ENCODE results near the gene THEM5.

The THEM5 gene

GRCh38 chr1:151849871-151850270 lies 3.6 kb downstream of the THEM5 start:
- TF ChIP-seq GATA3 (IDR thresholded peaks at IDR 0.05; ENCODE audit: low read depth, low read length) (no peak), GATA2 (IDR thresholded peaks at IDR 0.05; ENCODE audit: low read depth, low read length) (no peak)

- TF ChIP-seq GATA3 (IDR thresholded peaks at IDR 0.05; ENCODE audit: low read depth, low read length), result no peak
- TF ChIP-seq GATA2 (IDR thresholded peaks at IDR 0.05; ENCODE audit: low read depth, low read length), result no peak
Observed at GRCh38 chr1:151849126-151849525, 4.4 kb downstream of the THEM5 start.

- TF ChIP-seq GATA2 (IDR thresholded peaks at IDR 0.05; ENCODE audit: low read depth, low read length), result no peak
- TF ChIP-seq GATA3 (IDR thresholded peaks at IDR 0.05; ENCODE audit: low read depth, low read length), result no peak
Observed at GRCh38 chr1:151847867-151848596, 5.5 kb downstream of the THEM5 start.

GRCh38 chr1:151846686-151847237 lies 6.8 kb downstream of the THEM5 start:
- TF ChIP-seq GATA3 (IDR thresholded peaks at IDR 0.05; ENCODE audit: low read depth, low read length) (no peak), GATA2 (IDR thresholded peaks at IDR 0.05; ENCODE audit: low read depth, low read length) (no peak)

DNA sequence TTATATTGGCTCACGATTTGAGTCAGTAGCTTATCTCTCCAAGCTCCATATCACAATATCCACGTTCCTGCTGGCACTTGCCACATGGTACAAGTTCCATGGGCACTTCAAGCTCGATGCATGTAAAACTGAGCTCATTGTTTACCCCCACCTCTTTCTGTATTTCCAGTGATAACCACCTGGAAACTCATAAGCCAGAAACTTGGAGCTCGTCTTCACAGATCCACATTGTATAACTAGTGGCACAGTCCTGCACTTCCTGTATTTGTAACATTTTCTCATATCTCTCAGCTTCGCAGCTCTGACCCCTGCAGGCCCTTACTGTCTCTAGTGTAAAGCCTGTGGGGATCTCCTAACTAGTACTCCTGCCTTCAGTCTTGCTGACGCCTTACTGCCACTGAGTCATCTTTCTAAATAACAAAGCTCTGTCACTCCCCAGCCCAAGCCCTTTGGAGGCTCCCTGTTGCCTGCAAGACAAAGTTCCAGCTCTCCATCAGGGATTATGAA lies 7.4 kb downstream of the THEM5 start:
- TF ChIP-seq GATA3 (IDR thresholded peaks at IDR 0.05; ENCODE audit: low read depth, low read length) (no peak), GATA2 (IDR thresholded peaks at IDR 0.05; ENCODE audit: low read depth, low read length) (no peak)

DNA sequence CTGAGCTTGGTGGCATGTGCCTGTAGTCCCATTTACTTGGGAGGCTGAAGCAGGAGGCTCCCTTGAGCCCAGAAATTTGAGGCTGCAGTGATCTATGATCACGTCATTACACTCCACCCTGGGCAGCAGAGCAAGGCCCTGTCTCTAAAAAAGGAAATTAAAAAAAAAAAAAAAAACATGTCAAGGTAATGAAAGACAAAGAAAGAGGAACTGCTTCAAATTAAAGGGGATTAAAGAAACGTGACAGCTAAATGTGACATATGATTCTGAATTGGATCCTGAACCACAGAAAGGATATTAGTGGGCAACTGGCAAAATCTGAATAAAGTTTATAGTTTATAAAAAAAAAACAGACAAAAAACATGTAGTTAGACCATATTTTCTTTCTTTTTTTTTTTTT lies 10.1 kb downstream of the THEM5 start:
- TF ChIP-seq GATA3 (IDR thresholded peaks at IDR 0.05; ENCODE audit: low read depth, low read length), result no peak
- TF ChIP-seq GATA2 (IDR thresholded peaks at IDR 0.05; ENCODE audit: low read depth, low read length), result no peak

- TF ChIP-seq GATA2 (IDR thresholded peaks at IDR 0.05; ENCODE audit: low read depth, low read length) (no peak), GATA3 (IDR thresholded peaks at IDR 0.05; ENCODE audit: low read depth, low read length) (no peak)
Observed at GRCh38 chr1:151841141-151841540, 12.4 kb downstream of the THEM5 start.

- TF ChIP-seq GATA2 (IDR thresholded peaks at IDR 0.05; ENCODE audit: low read depth, low read length), result no peak
- TF ChIP-seq GATA3 (IDR thresholded peaks at IDR 0.05; ENCODE audit: low read depth, low read length), result no peak
Observed at GRCh38 chr1:151840421-151840820, 13.1 kb downstream of the THEM5 start.

DNA sequence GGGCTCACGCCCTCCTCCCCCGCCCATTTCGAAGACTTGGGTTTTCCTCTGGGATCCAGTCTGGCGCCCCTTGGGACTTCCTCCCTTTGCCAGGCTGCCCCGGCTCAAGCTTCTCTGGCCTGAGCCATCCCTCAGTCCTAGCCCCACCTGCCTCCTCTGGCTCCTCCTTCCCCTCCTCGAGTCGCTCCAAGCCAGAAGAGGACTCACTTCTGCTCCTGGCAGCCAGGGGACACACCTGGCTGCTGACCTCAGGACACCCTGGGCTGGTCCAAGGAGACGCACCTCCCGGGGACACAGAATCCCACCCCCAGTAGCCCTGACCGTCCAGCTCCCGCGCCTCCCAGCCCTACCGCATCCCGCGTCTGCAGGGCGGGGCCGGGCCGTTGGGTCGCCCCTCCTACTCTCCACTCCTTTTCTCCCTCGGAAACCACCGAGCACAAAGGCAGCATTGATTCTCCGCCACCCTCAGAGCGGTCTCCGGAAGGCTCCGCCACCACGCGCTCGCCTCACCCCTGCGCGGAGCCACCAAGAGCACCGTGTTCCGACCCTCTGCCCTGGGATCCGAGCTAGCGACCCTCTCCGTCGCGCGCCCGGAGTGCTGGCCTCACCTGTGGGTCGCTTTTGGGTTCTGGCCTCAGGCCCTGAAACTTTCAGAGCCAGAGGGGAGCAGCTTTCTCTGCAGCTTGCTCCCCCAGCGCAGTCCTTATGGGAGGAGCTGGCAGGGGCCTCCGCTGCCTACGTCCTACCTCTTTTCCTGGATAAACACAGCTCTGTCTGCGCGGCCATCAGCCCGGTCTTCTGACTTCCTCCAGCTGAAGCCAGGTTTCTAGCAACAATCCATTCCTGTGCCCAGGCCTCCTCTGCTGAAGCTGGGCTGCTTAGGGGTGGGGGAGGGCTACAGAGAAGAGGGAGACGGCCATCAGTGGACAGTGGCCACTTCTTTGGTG lies 13.8 kb downstream of the THEM5 start, which contains the start of gene C2CD4D:
Gene C2CD4D (minus strand): TSS at position 364 of the 947 bp plus-strand sequence. CDS start 831 bp downstream, outside the sequence.
- TF ChIP-seq GATA2 (IDR thresholded peaks at IDR 0.05; ENCODE audit: low read depth, low read length) (no peak), GATA3 (IDR thresholded peaks at IDR 0.05; ENCODE audit: low read depth, low read length) (no peak)

DNA sequence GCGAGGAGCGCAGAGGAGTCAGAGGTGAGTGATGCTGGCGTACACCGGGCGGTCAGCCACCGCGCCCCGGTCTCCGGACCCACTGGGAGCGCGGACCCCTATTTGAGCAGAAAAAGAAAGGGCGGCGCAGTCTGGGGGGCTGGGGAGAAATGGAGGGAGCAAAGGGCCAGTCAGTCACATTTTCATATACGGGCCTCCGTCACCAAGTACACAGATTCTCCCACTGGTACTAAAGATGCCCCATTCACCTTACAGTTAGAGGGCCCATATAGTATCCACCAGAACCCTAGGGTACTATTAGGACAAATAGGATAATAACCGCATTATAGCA lies 14.5 kb downstream of the THEM5 start:
- no peak for TF ChIP-seq GATA2 (IDR thresholded peaks at IDR 0.05; ENCODE audit: low read depth, low read length)
- no peak for TF ChIP-seq GATA3 (IDR thresholded peaks at IDR 0.05; ENCODE audit: low read depth, low read length)

DNA sequence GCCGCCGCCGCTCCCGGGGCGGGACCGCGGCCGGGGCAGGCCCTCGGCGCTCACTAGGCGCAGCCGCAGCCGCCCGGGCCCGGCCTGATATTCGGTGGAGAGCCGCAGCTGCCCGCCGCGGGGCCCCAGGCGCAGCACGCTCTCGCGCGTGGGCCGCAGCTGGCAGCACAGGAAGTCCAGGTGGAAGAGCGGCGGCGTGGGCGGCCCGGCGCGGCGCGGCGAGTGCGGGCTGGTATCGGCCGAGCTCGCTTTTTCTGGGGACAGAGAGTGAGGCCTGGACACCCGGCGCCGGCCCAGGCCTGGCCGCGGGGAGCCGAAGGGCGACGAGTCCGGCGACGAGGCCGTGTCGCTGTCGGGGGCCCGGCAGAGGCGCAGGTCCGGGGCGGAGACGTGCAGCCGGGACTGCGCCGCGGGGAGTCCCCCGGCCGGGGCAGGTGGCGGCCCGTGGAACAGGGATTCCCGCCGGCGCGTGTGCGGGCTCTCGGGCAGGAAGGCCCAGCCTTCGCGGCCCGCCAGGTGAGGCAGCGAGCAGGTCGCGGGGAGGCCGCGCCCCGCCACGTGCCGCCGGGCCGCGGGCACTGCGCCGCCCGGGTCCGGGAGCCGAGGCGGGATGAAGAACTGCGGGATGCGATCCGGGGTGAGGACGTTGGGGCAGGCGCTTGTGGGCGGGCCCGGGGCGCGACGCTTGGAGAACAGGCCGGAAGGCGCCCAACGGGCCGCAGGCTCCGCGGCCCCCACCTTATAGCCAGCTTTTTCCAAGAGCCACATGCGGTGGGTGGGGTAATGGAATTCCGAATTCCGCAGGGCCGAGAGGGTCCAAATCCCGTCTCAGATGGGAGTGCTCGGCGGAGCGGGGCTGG lies 15.1 kb downstream of the THEM5 start:
- TF ChIP-seq GATA3 (IDR thresholded peaks at IDR 0.05; ENCODE audit: low read depth, low read length), result no peak
- TF ChIP-seq GATA2 (IDR thresholded peaks at IDR 0.05; ENCODE audit: low read depth, low read length), result no peak

DNA sequence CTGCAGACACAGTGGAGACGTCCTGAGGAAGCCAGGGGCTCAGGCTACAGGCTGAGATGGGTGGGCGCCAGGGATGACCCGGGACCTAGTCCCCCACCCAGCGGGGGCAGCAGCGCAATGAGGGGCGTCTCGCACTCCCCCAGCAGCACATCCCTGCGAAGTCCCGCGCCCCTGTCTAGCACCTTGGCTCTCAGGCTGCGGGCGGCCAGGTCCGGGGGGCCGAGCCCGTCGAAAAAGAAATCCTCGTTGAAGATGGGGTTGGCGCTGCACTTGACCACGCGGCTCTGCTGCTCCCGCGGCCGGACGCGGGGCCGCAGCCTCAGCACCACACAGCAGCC lies 15.7 kb downstream of the THEM5 start:
- no peak for TF ChIP-seq GATA3 (IDR thresholded peaks at IDR 0.05; ENCODE audit: low read depth, low read length)
- no peak for TF ChIP-seq GATA2 (IDR thresholded peaks at IDR 0.05; ENCODE audit: low read depth, low read length)

DNA sequence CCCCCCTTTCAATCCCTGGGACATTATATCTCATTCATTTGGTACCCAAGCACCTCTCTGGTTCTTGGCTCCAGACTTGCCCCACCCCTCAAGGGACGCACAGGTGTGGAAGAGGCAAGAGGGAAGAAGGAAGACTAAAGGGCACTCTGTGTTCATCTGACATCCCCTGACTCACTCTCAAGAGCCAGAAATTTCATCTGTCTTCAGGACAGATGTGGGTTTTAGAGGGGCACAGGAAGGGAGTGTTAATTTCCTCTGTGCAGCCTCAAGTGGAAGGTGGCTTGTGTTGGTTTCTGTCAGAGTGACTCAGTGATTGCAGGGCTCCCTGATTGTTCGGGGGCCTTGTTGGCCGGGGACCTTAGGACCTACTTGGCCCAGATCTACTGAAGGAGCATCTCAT lies 16.3 kb downstream of the THEM5 start:
- TF ChIP-seq GATA2 (IDR thresholded peaks at IDR 0.05; ENCODE audit: low read depth, low read length) (no peak), GATA3 (IDR thresholded peaks at IDR 0.05; ENCODE audit: low read depth, low read length) (no peak)
